GM23338 (cell line): ENCODE data around the gene FCRL1. TPM values are rescaled to one million over a fixed set of nuclear protein-coding genes. Genes with fewer than 3 reads are reported as not detected.

Experiments used
- ATAC-seq: fragments of 200-7000 bp; cut with Tn5 transposase; 3 replicates; pipeline ENCODE4 v1.9.1; 2020
- DNase-seq: peaks from one replicate; pipeline ENCODE4 v3.0.0-alpha.2; 2015; ENCODE audit warnings: low spot score
- H2AFZ ChIP-seq: fragments of 200-600 bp; sonication (generic); 2 replicates; pipeline ENCODE4 v1.8.0; 2016; ENCODE audit warnings: antibody characterized with exemption, mild to moderate bottlenecking, moderate library complexity
- H3F3A ChIP-seq: fragments of 200-600 bp; sonication (generic); replicated peaks from 2 replicates; pipeline ENCODE4 v1.8.0; 2017; ENCODE audit warnings: antibody characterized with exemption, mixed run types, low read depth
- H3K27ac ChIP-seq: fragments of 200-600 bp; sonication (generic); 2 replicates; pipeline ENCODE4 v1.6.1; 2016; ENCODE audit warnings: low read depth
- H3K27me3 ChIP-seq: fragments of 200-600 bp; sonication (generic); 2 replicates; pipeline ENCODE4 v1.8.0; 2016; ENCODE audit warnings: mild to moderate bottlenecking, mixed run types, moderate library complexity; ENCODE audit not compliant: insufficient read depth
- H3K36me3 ChIP-seq: fragments of 200-600 bp; sonication (generic); 2 replicates; pipeline ENCODE4 v1.8.0; 2016; ENCODE audit warnings: mild to moderate bottlenecking; ENCODE audit not compliant: insufficient read depth
- H3K4me1 ChIP-seq: fragments of 200-600 bp; sonication (generic); 2 replicates; pipeline ENCODE4 v1.8.0; 2016; ENCODE audit warnings: mild to moderate bottlenecking, moderate library complexity; ENCODE audit not compliant: insufficient read depth
- H3K4me2 ChIP-seq: fragments of 200-600 bp; sonication (generic); 2 replicates; pipeline ENCODE4 v1.7.1; 2017; ENCODE audit warnings: mixed run types
- H3K4me3 ChIP-seq: fragments of 200-600 bp; sonication (generic); 2 replicates; pipeline ENCODE4 v1.6.1; 2016; ENCODE audit warnings: mixed run types
- H3K79me2 ChIP-seq: fragments of 200-600 bp; sonication (generic); replicated peaks from 2 replicates; pipeline ENCODE4 v1.8.0; 2017; ENCODE audit warnings: mild to moderate bottlenecking; ENCODE audit not compliant: insufficient read depth
- H3K9me2 ChIP-seq: fragments of 200-600 bp; sonication (generic); 2 replicates; pipeline ENCODE4 v1.8.0; 2017; ENCODE audit not compliant: insufficient read depth
- H4K20me1 ChIP-seq: fragments of 200-600 bp; sonication (generic); replicated peaks from 2 replicates; pipeline ENCODE4 v1.8.0; 2017; ENCODE audit warnings: mild to moderate bottlenecking; ENCODE audit not compliant: insufficient read depth
- H3K27ac Mint-ChIP-seq: 2 replicates; pipeline ENCODE4 v1.8.0; 2020; ENCODE audit warnings: inconsistent platforms, mild to moderate bottlenecking, moderate library complexity, mixed read lengths
- H3K27me3 Mint-ChIP-seq: 3 replicates; pipeline ENCODE4 v1.8.0; 2022; ENCODE audit warnings: low read depth, mild to moderate bottlenecking, moderate library complexity, mixed read lengths, inconsistent platforms; ENCODE audit not compliant: insufficient read depth, poor library complexity
- H3K36me3 Mint-ChIP-seq: 3 replicates; pipeline ENCODE4 v1.8.0; 2021; ENCODE audit warnings: low read depth, mild to moderate bottlenecking, inconsistent platforms, moderate library complexity, mixed read lengths
- H3K4me1 Mint-ChIP-seq: 3 replicates; pipeline ENCODE4 v1.8.0; 2020; ENCODE audit warnings: mild to moderate bottlenecking, inconsistent platforms, mixed read lengths
- H3K4me3 Mint-ChIP-seq: 3 replicates; pipeline ENCODE4 v1.8.0; 2021; ENCODE audit warnings: moderate library complexity, mild to moderate bottlenecking, inconsistent platforms, mixed read lengths
- H3K9me3 Mint-ChIP-seq: 3 replicates; pipeline ENCODE4 v1.8.0; 2020; ENCODE audit warnings: moderate library complexity, mild to moderate bottlenecking, inconsistent platforms, mixed read lengths
- CREB1 ChIP-seq: fragments of 250-450 bp; sonication (Bioruptor Pico); IDR thresholded peaks from 2 replicates; pipeline ENCODE4 v1.5.0; 2020; ENCODE audit warnings: low read depth, mild to moderate bottlenecking, moderate library complexity
- ETS1 ChIP-seq: IDR thresholded peaks from 2 replicates; pipeline ENCODE4 v1.6.1; 2016; ENCODE audit warnings: antibody characterized with exemption
- EZH2 ChIP-seq: fragments of 200-600 bp; sonication (generic); IDR thresholded peaks from one replicate; pipeline ENCODE4 v1.8.0; 2017; ENCODE audit warnings: antibody characterized with exemption, mild to moderate bottlenecking, low read depth; ENCODE audit not compliant: unreplicated experiment
- EZH2phosphoT487 ChIP-seq: fragments of 200-600 bp; sonication (generic); IDR thresholded peaks from one replicate; pipeline ENCODE4 v1.8.1; 2018; ENCODE audit warnings: antibody characterized with exemption; ENCODE audit not compliant: unreplicated experiment
- JUNB ChIP-seq: IDR thresholded peaks from one replicate; pipeline ENCODE4 v1.6.1; 2016; ENCODE audit warnings: antibody characterized with exemption; ENCODE audit not compliant: unreplicated experiment
- POLR2AphosphoS5 ChIP-seq: IDR thresholded peaks from 2 replicates; pipeline ENCODE4 v1.6.1; 2016; ENCODE audit warnings: antibody characterized with exemption, low read depth
- REST ChIP-seq: IDR thresholded peaks from one replicate; pipeline ENCODE4 v1.6.1; 2018; ENCODE audit warnings: antibody characterized with exemption; ENCODE audit not compliant: unreplicated experiment
- ZNF114 ChIP-seq: fragments of 250-450 bp; sonication (Bioruptor Pico); IDR thresholded peaks from 2 replicates; pipeline ENCODE4 v1.5.0; 2020; ENCODE audit warnings: mild to moderate bottlenecking, moderate library complexity
- ZNF331 ChIP-seq: fragments of 250-450 bp; sonication (Bioruptor Pico); IDR thresholded peaks from 2 replicates; pipeline ENCODE4 v1.5.0; 2020; ENCODE audit warnings: low read depth, mild to moderate bottlenecking, moderate library complexity
- polyA plus RNA-seq: library from polyadenylated mRNA; unstranded; fragments of >200 nt; fragmentation: Nextera tagmentation; extraction: Ambion mirVana; gene quantifications from 2 replicates; pipeline ENCODE4 v1.2.1, GENCODE V29; 2016
- total RNA-seq: library from RNA; depleted of rRNA; stranded (reverse); fragments of >200 nt; shearing (Covaris generic); gene quantifications from 2 replicates; pipeline ENCODE4 v1.2.3, GENCODE V29; 2014
- TF ChIP-seq, protein P1 (sequence below), 2 experiments: fragments of 200-600 bp in 1 of 2; sonication (generic) in 1 of 2; conservative IDR thresholded peaks; 2 replicates each; pipeline versions ENCODE4 v1.5.1 to v1.6.1; 2016 to 2017; ENCODE audit warnings: antibody characterized with exemption in 2 of 2, low read depth in 2 of 2, mild to moderate bottlenecking in 2 of 2, moderate library complexity in 1 of 2

FCRL1 gene
- total and polyA plus RNA-seq, 2 experiments from 2014 or later, result not detected

DNA sequence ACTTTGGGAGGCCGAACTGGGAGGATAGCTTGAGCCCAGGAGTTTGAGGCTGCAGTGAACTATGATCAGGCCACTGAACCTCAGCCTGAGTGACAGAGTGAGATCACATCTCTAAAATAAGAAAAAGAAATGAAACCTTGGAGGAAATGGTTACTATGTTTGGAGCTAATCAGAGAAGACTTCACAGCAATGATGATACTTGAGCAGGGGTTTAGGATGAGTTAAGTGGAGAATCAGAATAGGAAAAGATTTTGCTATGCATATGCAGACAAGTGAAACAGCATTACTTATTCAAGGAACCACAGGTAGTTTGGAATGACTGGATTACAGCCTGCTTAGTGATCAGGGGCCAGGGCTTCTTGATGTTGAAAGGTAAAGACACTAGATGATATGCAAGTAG is 23.0 kb upstream of the FCRL1 start:
- H3K4me3 Mint-ChIP-seq, result no peak overlapping the region
- no peak for DNase-seq
- no peaks in the 10 kb centered on the region; the same call in 2 of the 3 replicates for H3K9me3 Mint-ChIP-seq
- H3K36me3 Mint-ChIP-seq, result no peaks in the 10 kb centered on the region
- Histone ChIP-seq H2AFZ (no peak overlapping the region), H3K9me2 (peaks cover 7% of the 10 kb centered on the region; the same call in 1 of the 2 replicates), H3F3A (no peaks in the 10 kb centered on the region), H3K79me2 (no peaks in the 10 kb centered on the region), H3K36me3 (no peaks in the 10 kb centered on the region), H3K4me2 (no peak overlapping the region), H3K27ac (no peak overlapping the region), H3K27me3 (no peaks in the 10 kb centered on the region), H3K4me3 (no peak overlapping the region), H4K20me1 (no peaks in the 10 kb centered on the region), H3K4me1 (no peaks in the 10 kb centered on the region)
- H3K4me1 Mint-ChIP-seq, result no peaks in the 10 kb centered on the region
- H3K27ac Mint-ChIP-seq, result no peak overlapping the region
- H3K27me3 Mint-ChIP-seq, result peaks cover 4% of the 10 kb centered on the region
- ATAC-seq, result no peak
- TF ChIP-seq EZH2phosphoT487, result no peak
- no peak for TF ChIP-seq REST
- TF ChIP-seq POLR2AphosphoS5, result no peak
- TF ChIP-seq ZNF331, result no peak
- TF ChIP-seq ETS1, result no peak
- no peak for TF ChIP-seq JUNB
- TF ChIP-seq EZH2, result no peak
- TF ChIP-seq CREB1 (CRISPR knock-in tag), result no peak
- no peak for TF ChIP-seq ZNF114 (CRISPR knock-in tag)

DNA sequence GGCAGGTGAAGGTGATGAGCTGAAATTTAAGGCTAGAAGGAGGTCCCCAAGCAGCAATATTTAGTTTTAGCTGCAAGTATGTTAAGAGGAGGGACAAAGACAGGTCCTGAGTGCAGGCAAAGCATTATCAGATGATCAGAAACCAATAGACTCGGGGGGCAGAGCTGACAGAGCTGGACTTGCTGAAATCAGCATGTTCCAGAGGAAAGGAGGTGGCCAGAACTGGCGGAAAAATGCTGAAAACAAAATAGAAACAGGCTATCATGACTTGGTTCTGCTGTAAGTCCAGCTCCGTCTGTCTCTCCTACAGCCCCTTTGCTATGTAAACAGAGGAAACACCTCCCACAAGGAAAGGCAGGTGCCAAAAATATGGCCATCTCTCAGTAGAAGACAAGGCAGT is 21.8 kb upstream of the FCRL1 start, which contains the start of gene CD5L:
TSS of gene CD5L (minus strand) at position 101 of the 400 bp plus-strand sequence. CDS start 107 bp downstream, outside the sequence.
- Mint-ChIP-seq H3K4me1 (no peaks in the 10 kb centered on the region), H3K27ac (no peak within 1 kb of the TSS), H3K4me3 (no peak within 1 kb of the TSS), H3K36me3 (no peaks in the 10 kb centered on the region), H3K27me3 (peaks cover 4% of the 10 kb centered on the region), H3K9me3 (no peaks in the 10 kb centered on the region; the same call in 1 of the 3 replicates)
- Histone ChIP-seq H4K20me1 (no peaks in the 10 kb centered on the region), H3K9me2 (peaks cover 8% of the 10 kb centered on the region), H2AFZ (no peak within 1 kb of the TSS), H3K4me1 (no peaks in the 10 kb centered on the region), H3K4me2 (no peak within 1 kb of the TSS), H3K4me3 (no peak within 1 kb of the TSS), H3K27me3 (no peaks in the 10 kb centered on the region), H3K36me3 (no peaks in the 10 kb centered on the region), H3K27ac (no peak within 1 kb of the TSS), H3K79me2 (no peaks in the 10 kb centered on the region), H3F3A (no peaks in the 10 kb centered on the region)
- ATAC-seq (no peak), DNase-seq (no peak)
- TF ChIP-seq ZNF331 (no peak), CREB1 (CRISPR knock-in tag) (no peak), EZH2phosphoT487 (no peak), REST (no peak)
- TF ChIP-seq, protein P1, sequence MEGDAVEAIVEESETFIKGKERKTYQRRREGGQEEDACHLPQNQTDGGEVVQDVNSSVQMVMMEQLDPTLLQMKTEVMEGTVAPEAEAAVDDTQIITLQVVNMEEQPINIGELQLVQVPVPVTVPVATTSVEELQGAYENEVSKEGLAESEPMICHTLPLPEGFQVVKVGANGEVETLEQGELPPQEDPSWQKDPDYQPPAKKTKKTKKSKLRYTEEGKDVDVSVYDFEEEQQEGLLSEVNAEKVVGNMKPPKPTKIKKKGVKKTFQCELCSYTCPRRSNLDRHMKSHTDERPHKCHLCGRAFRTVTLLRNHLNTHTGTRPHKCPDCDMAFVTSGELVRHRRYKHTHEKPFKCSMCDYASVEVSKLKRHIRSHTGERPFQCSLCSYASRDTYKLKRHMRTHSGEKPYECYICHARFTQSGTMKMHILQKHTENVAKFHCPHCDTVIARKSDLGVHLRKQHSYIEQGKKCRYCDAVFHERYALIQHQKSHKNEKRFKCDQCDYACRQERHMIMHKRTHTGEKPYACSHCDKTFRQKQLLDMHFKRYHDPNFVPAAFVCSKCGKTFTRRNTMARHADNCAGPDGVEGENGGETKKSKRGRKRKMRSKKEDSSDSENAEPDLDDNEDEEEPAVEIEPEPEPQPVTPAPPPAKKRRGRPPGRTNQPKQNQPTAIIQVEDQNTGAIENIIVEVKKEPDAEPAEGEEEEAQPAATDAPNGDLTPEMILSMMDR (conservative IDR thresholded peaks at IDR 0.05; ENCODE audit: low read depth in 2 of 2), result no peak
